Mesenchymal stem cell (in vitro differentiated cells and primary cell): ENCODE measurements around the gene FARP1.

ENCODE experiments used
- DNase-seq: peaks from one replicate; pipeline ENCODE4 v3.0.0-alpha.2; 2013
- H2AFZ ChIP-seq: one replicate; pipeline ENCODE4 v1.6.1; 2013; ENCODE audit warnings: low read depth, mild to moderate bottlenecking, control low read depth, inconsistent platforms, low read length, moderate library complexity
- H2AK5ac ChIP-seq: 2 replicates; pipeline ENCODE4 v1.6.1; 2013; ENCODE audit warnings: low read length, moderate library complexity, mild to moderate bottlenecking, inconsistent platforms; ENCODE audit not compliant: severe bottlenecking
- H2BK120ac ChIP-seq: one replicate; pipeline ENCODE4 v1.6.1; 2013; ENCODE audit warnings: low read depth, mild to moderate bottlenecking, inconsistent platforms, low read length, moderate library complexity
- H2BK12ac ChIP-seq, 2 experiments: one replicate each; pipeline ENCODE4 v1.6.1; 2013; ENCODE audit warnings: inconsistent platforms in 2 of 2, low read length in 2 of 2, mild to moderate bottlenecking in 2 of 2, moderate library complexity in 2 of 2, control low read depth in 1 of 2
- H2BK15ac ChIP-seq: one replicate; pipeline ENCODE4 v1.6.1; 2013; ENCODE audit warnings: mild to moderate bottlenecking, low read depth, inconsistent platforms; ENCODE audit not compliant: poor library complexity, severe bottlenecking
- H2BK5ac ChIP-seq: 2 replicates; pipeline ENCODE4 v1.6.1; 2013; ENCODE audit warnings: low read depth, mild to moderate bottlenecking, low read length, control low read depth, inconsistent platforms; ENCODE audit not compliant: poor library complexity, severe bottlenecking
- H3K14ac ChIP-seq, 2 experiments: one replicate each; pipeline ENCODE4 v1.6.1; 2013; ENCODE audit warnings: inconsistent platforms in 2 of 2, low read length in 2 of 2, control low read depth in 1 of 2, mild to moderate bottlenecking in 1 of 2, moderate library complexity in 1 of 2
- H3K18ac ChIP-seq, 2 experiments: one replicate each; pipeline ENCODE4 v1.6.1; 2013; ENCODE audit warnings: inconsistent platforms in 2 of 2, low read length in 2 of 2, control low read depth in 1 of 2, low read depth in 1 of 2, mild to moderate bottlenecking in 1 of 2
- H3K23ac ChIP-seq, 2 experiments: one replicate each; pipeline ENCODE4 v1.6.1; 2013; ENCODE audit warnings: inconsistent platforms in 2 of 2, low read length in 2 of 2, mild to moderate bottlenecking in 2 of 2, moderate library complexity in 2 of 2, control low read depth in 1 of 2
- H3K27ac ChIP-seq: 2 replicates; pipeline ENCODE4 v1.5.1; 2013; ENCODE audit warnings: mild to moderate bottlenecking, moderate library complexity, low read length, control low read depth, inconsistent platforms; ENCODE audit not compliant: poor library complexity, severe bottlenecking
- H3K27me3 ChIP-seq, 2 experiments: 2 replicates each; pipeline versions ENCODE4 v1.6.1 to v1.7.0; 2013; ENCODE audit warnings: low read length in 2 of 2, mild to moderate bottlenecking in 2 of 2, moderate library complexity in 2 of 2, control low read depth in 1 of 2, inconsistent platforms in 1 of 2; ENCODE audit not compliant: control insufficient read depth in 1 of 2, insufficient read depth in 1 of 2
- H3K36me3 ChIP-seq, 2 experiments: 2 replicates each; pipeline versions ENCODE4 v1.6.1 to v1.7.0; 2013; ENCODE audit warnings: low read length in 2 of 2, control low read depth in 1 of 2, inconsistent platforms in 1 of 2, low read depth in 1 of 2, mild to moderate bottlenecking in 1 of 2; ENCODE audit not compliant: insufficient read depth in 2 of 2, control insufficient read depth in 1 of 2
- H3K4ac ChIP-seq, 2 experiments: one replicate each; pipeline ENCODE4 v1.6.1; 2013; ENCODE audit warnings: inconsistent platforms in 2 of 2, low read length in 2 of 2, mild to moderate bottlenecking in 2 of 2, moderate library complexity in 2 of 2, control low read depth in 1 of 2, low read depth in 1 of 2
- H3K4me1 ChIP-seq: 2 replicates; pipeline ENCODE4 v1.6.1; 2013; ENCODE audit warnings: low read depth, low read length, control low read depth; ENCODE audit not compliant: control insufficient read depth, insufficient read depth
- H3K4me2 ChIP-seq: 2 replicates; pipeline ENCODE4 v1.6.1; 2013; ENCODE audit warnings: low read length, mild to moderate bottlenecking, inconsistent platforms; ENCODE audit not compliant: poor library complexity, severe bottlenecking
- H3K4me3 ChIP-seq, 2 experiments: 2 replicates each; pipeline versions ENCODE4 v1.5.1 to v1.7.0; 2013; ENCODE audit warnings: low read length in 2 of 2, mild to moderate bottlenecking in 2 of 2, control low read depth in 1 of 2, low read depth in 1 of 2; ENCODE audit not compliant: insufficient read depth in 1 of 2
- H3K79me1 ChIP-seq: replicated peaks from 2 replicates; pipeline ENCODE4 v1.6.1; 2013; ENCODE audit warnings: mild to moderate bottlenecking, control low read depth, low read length, inconsistent platforms; ENCODE audit not compliant: poor library complexity, severe bottlenecking
- H3K9ac ChIP-seq: 2 replicates; pipeline ENCODE4 v1.7.0; 2013; ENCODE audit warnings: mild to moderate bottlenecking, low read length, moderate library complexity
- H3K9me3 ChIP-seq: 2 replicates; pipeline ENCODE4 v1.7.0; 2013; ENCODE audit warnings: mild to moderate bottlenecking, low read length; ENCODE audit not compliant: control insufficient read depth
- H4K8ac ChIP-seq: one replicate; pipeline ENCODE4 v1.6.1; 2013; ENCODE audit warnings: inconsistent platforms, mild to moderate bottlenecking, low read length, moderate library complexity
- H4K91ac ChIP-seq: one replicate; pipeline ENCODE4 v1.6.1; 2013; ENCODE audit warnings: mild to moderate bottlenecking, low read length, inconsistent platforms
- WGBS: methylation state at CpG from one replicate; pipeline ENCODE4 v1.1.7; 2013; ENCODE audit warnings: mixed read lengths; 5-methylcytosine and 5-hydroxymethylcytosine counted together

The FARP1 gene

DNA sequence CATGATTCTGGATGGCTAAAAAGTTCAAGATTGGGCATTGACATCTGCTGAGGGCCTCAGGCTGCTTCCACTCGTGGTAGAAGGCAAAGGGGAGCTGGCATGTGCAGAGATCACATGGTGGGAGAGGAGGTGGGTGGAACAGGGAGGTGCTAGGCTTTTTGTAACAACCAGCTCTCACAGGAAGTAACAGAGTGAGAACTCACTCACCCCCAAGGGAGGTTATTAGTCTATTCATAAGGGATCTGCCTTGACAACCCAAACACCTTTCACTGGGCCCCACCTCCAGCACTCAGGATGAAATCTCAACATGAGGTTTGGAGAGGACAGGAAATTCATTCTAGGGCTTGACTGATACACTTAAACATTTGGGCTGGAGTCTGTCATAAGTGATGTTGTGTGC lies 231.9 kb downstream of the FARP1 start:
- H2BK120ac ChIP-seq, result no peak overlapping the region
- peaks cover 7 to 10% of the 10 kb centered on the region in 2 experiments for H3K36me3 ChIP-seq
- no peak overlapping the region for H3K4me3 ChIP-seq
- no peak for DNase-seq
- peaks cover 25% of the 10 kb centered on the region for H3K79me1 ChIP-seq
- H2BK5ac ChIP-seq, result no peak overlapping the region
- H2AFZ ChIP-seq, result no peak overlapping the region
- no peak overlapping the region for H3K18ac ChIP-seq
- H2BK12ac ChIP-seq, result peak overlapping the region in 1 of 2 experiments; percentile 24
- no peak overlapping the region for H3K14ac ChIP-seq
- no peak overlapping the region for H3K27ac ChIP-seq
- H3K9me3 ChIP-seq, result peaks cover 6% of the 10 kb centered on the region
- no peak overlapping the region for H3K9ac ChIP-seq
- no peak overlapping the region for H3K4ac ChIP-seq
- peaks cover 13% of the 10 kb centered on the region for H3K4me1 ChIP-seq
- H3K23ac ChIP-seq, result no peak overlapping the region
- no peak overlapping the region for H2AK5ac ChIP-seq
- H4K91ac ChIP-seq, result no peak overlapping the region
- H3K4me2 ChIP-seq, result no peak overlapping the region
- WGBS, result 93% methylated on average over 1 of the region's 1 CpG
- no peaks in the 10 kb centered on the region for H3K27me3 ChIP-seq
- H4K8ac ChIP-seq, result no peak overlapping the region
- H2BK15ac ChIP-seq, result no peak overlapping the region

DNA sequence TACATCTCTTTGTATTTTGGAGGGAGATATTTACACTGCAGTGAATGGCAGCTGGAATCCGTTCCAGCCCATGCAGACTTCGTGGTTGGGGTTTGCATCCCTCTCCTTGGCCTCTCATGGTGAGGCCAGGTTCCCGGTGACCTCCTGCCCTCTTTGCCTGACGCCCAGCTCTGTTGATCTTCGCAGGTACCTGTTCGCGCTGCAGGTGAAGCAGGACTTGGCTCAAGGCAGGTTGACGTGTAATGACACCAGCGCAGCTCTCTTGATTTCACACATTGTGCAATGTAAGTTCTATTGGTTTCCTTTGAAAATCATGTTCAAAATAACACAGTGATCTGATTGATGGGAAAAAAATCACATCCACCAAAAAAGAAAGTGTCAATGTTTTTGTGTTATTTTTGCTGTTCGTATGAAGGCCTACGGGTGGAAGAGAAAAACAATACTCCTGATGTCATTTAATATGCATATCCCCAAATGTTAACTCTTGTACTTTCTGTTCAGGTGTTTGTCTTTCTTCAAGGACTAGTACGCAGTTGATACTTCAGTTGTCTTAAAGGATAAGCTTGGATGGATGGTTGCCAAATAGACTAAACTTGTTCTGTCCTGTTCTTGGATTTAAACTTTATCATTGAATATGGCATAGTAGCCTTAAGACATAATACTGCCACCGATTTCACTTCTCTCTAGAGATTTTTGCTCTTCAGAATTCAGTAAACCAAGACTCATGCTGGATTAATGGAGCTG lies 234.9 kb downstream of the FARP1 start:
- Histone ChIP-seq H4K8ac (no peak overlapping the region), H3K4me1 (peaks cover 2% of the 10 kb centered on the region), H4K91ac (no peak overlapping the region), H3K23ac (no peak overlapping the region), H3K4ac (no peak overlapping the region), H2BK5ac (no peak overlapping the region), H3K9ac (no peak overlapping the region), H2AFZ (no peak overlapping the region), H3K18ac (no peak overlapping the region), H3K4me3 (no peak overlapping the region), H3K4me2 (no peak overlapping the region), H2BK12ac (no peak overlapping the region), H3K36me3 (peaks cover 13 to 14% of the 10 kb centered on the region in 2 experiments), H3K27ac (no peak overlapping the region), H2AK5ac (no peak overlapping the region), H3K9me3 (peaks cover 6% of the 10 kb centered on the region), H2BK15ac (no peak overlapping the region), H3K14ac (no peak overlapping the region), H3K27me3 (no peaks in the 10 kb centered on the region), H2BK120ac (no peak overlapping the region), H3K79me1 (peaks cover 26% of the 10 kb centered on the region)
- DNase-seq, result no peak
- 96% methylated on average over 7 of the region's 13 CpGs for WGBS

DNA sequence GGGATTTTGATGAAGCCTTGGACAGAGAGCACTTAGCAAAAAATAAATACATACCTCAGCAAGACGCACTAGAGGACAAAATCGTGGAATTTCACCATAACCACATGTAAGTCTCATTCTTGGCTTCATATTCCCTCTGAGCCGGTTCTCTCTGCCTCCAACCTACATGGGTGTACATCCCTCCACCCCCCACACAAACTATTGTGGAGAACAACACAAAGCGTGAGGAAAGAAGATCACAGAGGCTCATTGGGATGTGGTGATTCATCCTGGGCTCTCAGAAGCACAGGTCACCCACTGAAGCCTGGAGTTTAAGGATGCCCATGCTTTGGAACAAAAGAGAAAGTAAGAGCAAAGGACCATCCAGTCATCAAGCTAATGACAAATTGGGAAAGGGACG lies 241.8 kb downstream of the FARP1 start:
- Histone ChIP-seq H3K4me2 (no peak overlapping the region), H3K4ac (no peak overlapping the region), H4K8ac (no peak overlapping the region), H3K9ac (no peak overlapping the region), H3K36me3 (peaks cover 35 to 52% of the 10 kb centered on the region in 2 experiments), H2BK5ac (no peak overlapping the region), H3K9me3 (no peaks in the 10 kb centered on the region), H2BK12ac (no peak overlapping the region), H3K4me1 (peaks cover 5% of the 10 kb centered on the region), H3K27ac (peak overlapping the region; percentile 33), H3K14ac (no peak overlapping the region), H3K4me3 (no peak overlapping the region), H3K79me1 (peaks cover 27% of the 10 kb centered on the region), H2AFZ (no peak overlapping the region), H2BK120ac (no peak overlapping the region), H4K91ac (no peak overlapping the region), H3K18ac (no peak overlapping the region), H2AK5ac (no peak overlapping the region), H3K27me3 (no peaks in the 10 kb centered on the region), H2BK15ac (no peak overlapping the region), H3K23ac (no peak overlapping the region)
- peak; percentile 84 for DNase-seq
- 75% methylated on average over 5 of the region's 5 CpGs for WGBS

DNA sequence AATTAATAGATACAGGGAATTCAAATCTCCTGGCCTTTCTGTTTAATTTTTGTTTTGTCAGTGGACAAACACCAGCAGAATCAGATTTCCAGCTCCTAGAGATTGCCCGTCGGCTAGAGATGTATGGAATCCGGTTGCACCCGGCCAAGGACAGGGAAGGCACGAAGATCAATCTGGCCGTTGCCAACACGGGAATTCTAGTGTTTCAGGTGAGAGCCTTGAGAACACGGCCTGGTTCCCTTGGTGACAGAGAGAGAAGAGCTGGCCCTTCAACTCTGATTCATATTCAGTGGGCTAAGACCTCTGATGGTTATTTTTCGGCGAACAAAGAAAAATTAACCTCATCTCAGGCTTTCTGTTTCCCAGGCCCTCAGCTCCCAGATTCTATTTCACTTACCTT lies 242.7 kb downstream of the FARP1 start:
- Histone ChIP-seq H2AK5ac (no peak overlapping the region), H2BK12ac (no peak overlapping the region), H3K14ac (no peak overlapping the region), H3K9me3 (no peaks in the 10 kb centered on the region), H3K79me1 (peaks cover 27% of the 10 kb centered on the region), H2BK15ac (no peak overlapping the region), H3K18ac (no peak overlapping the region), H2BK120ac (no peak overlapping the region), H3K9ac (no peak overlapping the region), H2BK5ac (no peak overlapping the region), H3K27ac (no peak overlapping the region), H3K4me1 (peaks cover 5% of the 10 kb centered on the region), H3K23ac (no peak overlapping the region), H4K8ac (no peak overlapping the region), H2AFZ (no peak overlapping the region), H3K4ac (no peak overlapping the region), H4K91ac (no peak overlapping the region), H3K36me3 (peaks cover 40 to 61% of the 10 kb centered on the region in 2 experiments), H3K27me3 (no peaks in the 10 kb centered on the region), H3K4me2 (no peak overlapping the region), H3K4me3 (no peak overlapping the region)
- WGBS, result 97% methylated on average over 10 of the region's 10 CpGs
- DNase-seq, result no peak
